ENCODE results near the gene NUMB. TPM values are rescaled to one million over a fixed set of nuclear protein-coding genes. Genes with fewer than 3 reads are reported as not detected.

The NUMB gene
- total RNA-seq, 1 donor from 2014 or later, result 32.1 TPM

- Histone ChIP-seq H3K4me1 (peaks cover 50% of the 10 kb centered on the region), H3K4me3 (no peak overlapping the region), H3K27me3 (ENCODE audit: low read depth) (peaks cover 74% of the 10 kb centered on the region), H3K36me3 (no peaks in the 10 kb centered on the region), H3K9me3 (replicated peaks) (no peaks in the 10 kb centered on the region), H3K27ac (replicated peaks) (no peak overlapping the region)
- intact Hi-C loops (cut with micrococcal nuclease), result no loop called here
- DNase-seq, result no peak
- TF ChIP-seq, protein P1, sequence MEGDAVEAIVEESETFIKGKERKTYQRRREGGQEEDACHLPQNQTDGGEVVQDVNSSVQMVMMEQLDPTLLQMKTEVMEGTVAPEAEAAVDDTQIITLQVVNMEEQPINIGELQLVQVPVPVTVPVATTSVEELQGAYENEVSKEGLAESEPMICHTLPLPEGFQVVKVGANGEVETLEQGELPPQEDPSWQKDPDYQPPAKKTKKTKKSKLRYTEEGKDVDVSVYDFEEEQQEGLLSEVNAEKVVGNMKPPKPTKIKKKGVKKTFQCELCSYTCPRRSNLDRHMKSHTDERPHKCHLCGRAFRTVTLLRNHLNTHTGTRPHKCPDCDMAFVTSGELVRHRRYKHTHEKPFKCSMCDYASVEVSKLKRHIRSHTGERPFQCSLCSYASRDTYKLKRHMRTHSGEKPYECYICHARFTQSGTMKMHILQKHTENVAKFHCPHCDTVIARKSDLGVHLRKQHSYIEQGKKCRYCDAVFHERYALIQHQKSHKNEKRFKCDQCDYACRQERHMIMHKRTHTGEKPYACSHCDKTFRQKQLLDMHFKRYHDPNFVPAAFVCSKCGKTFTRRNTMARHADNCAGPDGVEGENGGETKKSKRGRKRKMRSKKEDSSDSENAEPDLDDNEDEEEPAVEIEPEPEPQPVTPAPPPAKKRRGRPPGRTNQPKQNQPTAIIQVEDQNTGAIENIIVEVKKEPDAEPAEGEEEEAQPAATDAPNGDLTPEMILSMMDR (IDR thresholded peaks at IDR 0.05; ENCODE audit: borderline replicate concordance), result no peak
Measured at GRCh38 chr14:73235531-73236155, 222.7 kb downstream of the NUMB start.

- Histone ChIP-seq H3K27me3 (ENCODE audit: low read depth) (peaks cover 66% of the 10 kb centered on the region), H3K4me1 (peaks cover 43% of the 10 kb centered on the region), H3K9me3 (replicated peaks) (no peaks in the 10 kb centered on the region), H3K4me3 (no peak overlapping the region), H3K36me3 (no peaks in the 10 kb centered on the region), H3K27ac (replicated peaks) (no peak overlapping the region)
- TF ChIP-seq, protein P1 (IDR thresholded peaks at IDR 0.05; ENCODE audit: borderline replicate concordance), result no peak
- intact Hi-C loops (cut with micrococcal nuclease), result no loop called here
- no peak for DNase-seq
Measured at GRCh38 chr14:73234586-73235394, 223.6 kb downstream of the NUMB start.

DNA sequence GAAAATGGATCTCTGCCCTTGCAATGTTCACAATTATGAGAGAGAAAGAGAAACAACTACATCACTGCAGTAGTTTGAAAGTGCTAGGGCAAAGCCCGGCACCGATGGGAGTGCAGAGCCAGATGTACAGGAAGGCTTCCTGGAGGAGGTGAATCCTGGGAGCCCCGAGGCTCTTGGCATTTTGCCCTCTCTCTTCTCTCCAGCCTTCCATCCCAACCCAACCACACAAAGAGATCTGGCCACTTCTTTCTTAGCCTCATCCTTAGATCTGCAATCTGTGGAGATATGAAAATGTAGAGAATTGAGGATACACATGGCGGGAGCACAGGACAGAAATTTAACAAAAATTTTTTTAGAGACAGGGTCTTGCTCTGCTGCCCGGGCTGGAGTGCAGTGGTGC lies 224.3 kb downstream of the NUMB start:
- Histone ChIP-seq H3K4me3 (no peak overlapping the region), H3K4me1 (peaks cover 38% of the 10 kb centered on the region)
- no peak for DNase-seq

DNA sequence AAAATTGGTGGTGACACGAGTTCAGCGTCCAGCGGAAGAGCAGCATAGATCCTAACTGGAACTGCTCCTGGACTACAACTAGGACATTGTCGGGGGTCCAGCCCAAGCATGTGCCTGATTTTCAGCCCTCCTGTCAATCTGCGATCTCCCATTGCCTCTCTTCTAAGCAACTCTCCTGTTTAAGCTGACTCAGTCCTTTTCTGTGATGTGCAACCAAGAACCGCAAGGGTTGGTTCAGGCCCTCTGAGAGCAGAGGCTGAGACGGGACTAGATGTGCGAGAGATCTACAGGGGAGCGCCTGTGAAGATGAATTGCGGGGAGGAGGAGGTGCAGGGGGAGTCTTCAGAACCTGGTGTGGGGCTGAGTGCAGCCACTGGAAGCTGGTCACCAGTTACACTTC lies 224.8 kb downstream of the NUMB start:
- no peak for DNase-seq
- Histone ChIP-seq H3K36me3 (no peaks in the 10 kb centered on the region), H3K4me3 (no peak overlapping the region), H3K4me1 (peaks cover 38% of the 10 kb centered on the region), H3K27ac (replicated peaks) (no peak overlapping the region), H3K9me3 (replicated peaks) (no peaks in the 10 kb centered on the region), H3K27me3 (ENCODE audit: low read depth) (peaks cover 55% of the 10 kb centered on the region)
- TF ChIP-seq, protein P1 (IDR thresholded peaks at IDR 0.05; ENCODE audit: borderline replicate concordance), result no peak
- intact Hi-C loops (cut with micrococcal nuclease), result no loop called here

More for the DNA sequence above, 224.3 kb downstream of the NUMB start:
- peaks cover 60% of the 10 kb centered on the region for H3K27me3 ChIP-seq (ENCODE audit: low read depth)
- no peaks in the 10 kb centered on the region for H3K9me3 ChIP-seq (replicated peaks)
- H3K27ac ChIP-seq (replicated peaks), result no peak overlapping the region
- intact Hi-C loops (cut with micrococcal nuclease), result no loop called here
- TF ChIP-seq, protein P1 (IDR thresholded peaks at IDR 0.05; ENCODE audit: borderline replicate concordance), result no peak
- H3K36me3 ChIP-seq, result no peaks in the 10 kb centered on the region

GRCh38 chr14:73232984-73233383 lies 225.4 kb downstream of the NUMB start:
- intact Hi-C loops (cut with micrococcal nuclease), result no loop called here
- Histone ChIP-seq H3K27me3 (ENCODE audit: low read depth) (peaks cover 50% of the 10 kb centered on the region), H3K27ac (replicated peaks) (no peak overlapping the region), H3K9me3 (replicated peaks) (no peaks in the 10 kb centered on the region), H3K4me3 (no peak overlapping the region), H3K36me3 (no peaks in the 10 kb centered on the region), H3K4me1 (peaks cover 38% of the 10 kb centered on the region)
- no peak for DNase-seq
- TF ChIP-seq, protein P1 (IDR thresholded peaks at IDR 0.05; ENCODE audit: borderline replicate concordance), result no peak

All from left ventricle myocardium inferior (tissue), 1 donor.